PC-3 (cell line): Measurements from ENCODE around the gene CLK2. TPM values are rescaled to one million over a fixed set of nuclear protein-coding genes. Genes with fewer than 3 reads are reported as not detected.
A peak's percentile ranks its signal among the peaks of the same experiment; 100 is the strongest.

Experiments
- ATAC-seq: fragments of 200-7000 bp; cut with Tn5 transposase; 2 replicates; pipeline ENCODE4 v1.9.1; 2020; ENCODE audit warnings: mild to moderate bottlenecking, moderate library complexity
- BruUV-seq: library from RNA; stranded (reverse); fragments of 400-500 nt; replicated peaks from 2 replicates; lab custom pipeline; 2021; lab: Mats Ljungman, UMichigan
- CTCF ChIA-PET: fragments of 300-600 bp; sonication (Branson Sonifier 250); formaldehyde crosslinking; loops from one replicate; lab custom pipeline; 2022; ENCODE audit warnings: antibody characterized with exemption; lab: Charles Lee
- POLR2A ChIA-PET: fragments of 300-600 bp; sonication (Branson Sonifier 250); formaldehyde crosslinking; loops from one replicate; lab custom pipeline; 2022; ENCODE audit warnings: antibody characterized with exemption; ENCODE audit not compliant: unreplicated experiment; lab: Charles Lee
- DNase-seq: peaks from one replicate; pipeline ENCODE4 v3.0.0-alpha.2; 2015
- H2AFZ ChIP-seq: fragments of 300-600 bp; sonication (generic); 2 replicates; pipeline ENCODE4 v1.6.0; 2016; ENCODE audit warnings: antibody characterized with exemption, low read length
- H3F3A ChIP-seq: fragments of 300-600 bp; sonication (generic); one replicate; pipeline ENCODE4 v1.6.0; 2017; ENCODE audit warnings: antibody characterized with exemption, low read length, control low read depth, mild to moderate bottlenecking; ENCODE audit not compliant: unreplicated experiment
- H3K27ac ChIP-seq: fragments of 300-600 bp; sonication (generic); 2 replicates; pipeline ENCODE4 v1.5.1; 2016; ENCODE audit warnings: mild to moderate bottlenecking, low read length
- H3K27me3 ChIP-seq: fragments of 300-600 bp; sonication (generic); 2 replicates; pipeline ENCODE4 v1.6.1; 2016; ENCODE audit warnings: low read length, mixed read lengths
- H3K36me3 ChIP-seq: fragments of 300-600 bp; sonication (generic); 2 replicates; pipeline ENCODE4 v1.6.1; 2016; ENCODE audit warnings: low read depth, mixed run types, low read length, mixed read lengths
- H3K4me1 ChIP-seq: fragments of 300-600 bp; sonication (generic); 2 replicates; pipeline ENCODE4 v1.5.1; 2016; ENCODE audit warnings: low read length; ENCODE audit not compliant: insufficient read depth
- H3K4me2 ChIP-seq: fragments of 300-600 bp; sonication (generic); 2 replicates; pipeline ENCODE4 v1.6.0; 2016; ENCODE audit warnings: low read length
- H3K4me3 ChIP-seq: fragments of 300-600 bp; sonication (generic); 2 replicates; pipeline ENCODE4 v1.5.1; 2016; ENCODE audit warnings: mild to moderate bottlenecking, low read length, mixed read lengths
- H3K79me2 ChIP-seq: fragments of 300-600 bp; sonication (generic); 2 replicates; pipeline ENCODE4 v1.6.1; 2017; ENCODE audit warnings: low read length, mixed read lengths
- H3K9ac ChIP-seq: fragments of 300-600 bp; sonication (generic); 2 replicates; pipeline ENCODE4 v1.6.0; 2016; ENCODE audit warnings: mild to moderate bottlenecking, low read length
- H3K9me2 ChIP-seq: fragments of 300-600 bp; sonication (generic); replicated peaks from 2 replicates; pipeline ENCODE4 v1.6.1; 2016; ENCODE audit warnings: mixed run types, low read length, mixed read lengths
- H3K9me3 ChIP-seq: fragments of 300-600 bp; sonication (generic); 2 replicates; pipeline ENCODE4 v1.6.1; 2016; ENCODE audit warnings: low read length, mixed read lengths
- H4K20me1 ChIP-seq: fragments of 300-600 bp; sonication (generic); 2 replicates; pipeline ENCODE4 v1.6.1; 2016; ENCODE audit warnings: low read length, mixed read lengths
- EZH2 ChIP-seq: fragments of 300-600 bp; sonication (generic); IDR thresholded peaks from one replicate; pipeline ENCODE4 v1.6.1; 2017; ENCODE audit warnings: antibody characterized with exemption, mild to moderate bottlenecking, low read length; ENCODE audit not compliant: unreplicated experiment
- EZH2phosphoT487 ChIP-seq: fragments of 300-600 bp; sonication (generic); IDR thresholded peaks from 2 replicates; pipeline ENCODE4 v1.6.1; 2018; ENCODE audit warnings: mild to moderate bottlenecking, antibody characterized with exemption, low read length, borderline replicate concordance
- intact Hi-C: fragments of 100-400 bp; cut with micrococcal nuclease; formaldehyde crosslinking; loops from 2 replicates; pipeline ENCODE4 v1.9.0; 2023
- total RNA-seq: library from RNA; depleted of rRNA; stranded (reverse); fragments of >200 nt; gene quantifications from 2 replicates; pipeline ENCODE4 v1.2.3, GENCODE V29; 2014
- TF ChIP-seq, protein P1 (sequence below): fragments of 300-600 bp; sonication (generic); conservative IDR thresholded peaks from 2 replicates; pipeline ENCODE4 v1.5.1; 2017; ENCODE audit warnings: antibody characterized with exemption, low read depth, mild to moderate bottlenecking, low read length

CLK2 gene
- total RNA-seq, 1 experiment from 2014 or later = 49.9 TPM

DNA sequence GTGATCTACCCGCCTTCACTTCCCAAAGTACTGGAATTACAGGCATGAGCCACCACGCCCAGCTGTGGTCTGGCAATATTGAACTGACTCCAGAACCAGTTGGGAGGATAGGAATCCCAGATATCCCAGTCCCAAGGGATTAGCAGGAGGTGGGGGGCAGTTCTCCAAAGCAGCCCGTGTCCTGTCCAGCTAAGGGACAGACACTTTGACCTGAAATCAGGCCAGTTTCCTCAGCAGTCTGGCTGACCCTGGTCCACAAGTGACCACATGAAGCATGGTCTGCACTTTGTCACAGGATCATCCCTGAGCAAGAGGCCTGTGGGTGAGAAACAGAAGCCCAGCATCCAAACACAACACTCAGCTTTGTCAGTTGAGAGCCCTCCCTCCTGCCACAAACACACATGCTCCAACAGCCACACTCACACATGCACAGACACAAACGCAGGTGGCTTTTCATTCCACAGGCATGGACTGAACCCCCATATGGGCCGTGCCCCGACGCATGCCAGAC is 32.6 kb upstream of the CLK2 start:
- H3K9ac ChIP-seq = no peak overlapping the region
- H4K20me1 ChIP-seq = no peaks in the 10 kb centered on the region
- H3K4me2 ChIP-seq = no peak overlapping the region
- no peak overlapping the region for H3K27ac ChIP-seq
- no peak for TF ChIP-seq EZH2
- TF ChIP-seq, protein P1, sequence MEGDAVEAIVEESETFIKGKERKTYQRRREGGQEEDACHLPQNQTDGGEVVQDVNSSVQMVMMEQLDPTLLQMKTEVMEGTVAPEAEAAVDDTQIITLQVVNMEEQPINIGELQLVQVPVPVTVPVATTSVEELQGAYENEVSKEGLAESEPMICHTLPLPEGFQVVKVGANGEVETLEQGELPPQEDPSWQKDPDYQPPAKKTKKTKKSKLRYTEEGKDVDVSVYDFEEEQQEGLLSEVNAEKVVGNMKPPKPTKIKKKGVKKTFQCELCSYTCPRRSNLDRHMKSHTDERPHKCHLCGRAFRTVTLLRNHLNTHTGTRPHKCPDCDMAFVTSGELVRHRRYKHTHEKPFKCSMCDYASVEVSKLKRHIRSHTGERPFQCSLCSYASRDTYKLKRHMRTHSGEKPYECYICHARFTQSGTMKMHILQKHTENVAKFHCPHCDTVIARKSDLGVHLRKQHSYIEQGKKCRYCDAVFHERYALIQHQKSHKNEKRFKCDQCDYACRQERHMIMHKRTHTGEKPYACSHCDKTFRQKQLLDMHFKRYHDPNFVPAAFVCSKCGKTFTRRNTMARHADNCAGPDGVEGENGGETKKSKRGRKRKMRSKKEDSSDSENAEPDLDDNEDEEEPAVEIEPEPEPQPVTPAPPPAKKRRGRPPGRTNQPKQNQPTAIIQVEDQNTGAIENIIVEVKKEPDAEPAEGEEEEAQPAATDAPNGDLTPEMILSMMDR = no peak
- no peak for TF ChIP-seq EZH2phosphoT487
- no peak overlapping the region for H2AFZ ChIP-seq
- ChIA-PET POLR2A (no interaction called here), CTCF (interaction anchor here (0.6 kb wide), 1 partner anchor 28 kb away, joined by 3 read pairs; no protein-coding TSS in a partner anchor)
- BruUV-seq = no TSS peak
- H3F3A ChIP-seq = no peaks in the 10 kb centered on the region
- no peaks in the 10 kb centered on the region for H3K9me2 ChIP-seq
- DNase-seq (peak; percentile 25), ATAC-seq (no peak)
- H3K4me1 ChIP-seq = peaks cover 17% of the 10 kb centered on the region; the same call in 1 of the 2 replicates
- peaks cover 8% of the 10 kb centered on the region; the same call in 1 of the 2 replicates for H3K36me3 ChIP-seq
- intact Hi-C loops = no loop called here
- no peaks in the 10 kb centered on the region for H3K27me3 ChIP-seq
- H3K79me2 ChIP-seq = peaks cover 23% of the 10 kb centered on the region
- no peak overlapping the region for H3K4me3 ChIP-seq
- no peaks in the 10 kb centered on the region for H3K9me3 ChIP-seq

DNA sequence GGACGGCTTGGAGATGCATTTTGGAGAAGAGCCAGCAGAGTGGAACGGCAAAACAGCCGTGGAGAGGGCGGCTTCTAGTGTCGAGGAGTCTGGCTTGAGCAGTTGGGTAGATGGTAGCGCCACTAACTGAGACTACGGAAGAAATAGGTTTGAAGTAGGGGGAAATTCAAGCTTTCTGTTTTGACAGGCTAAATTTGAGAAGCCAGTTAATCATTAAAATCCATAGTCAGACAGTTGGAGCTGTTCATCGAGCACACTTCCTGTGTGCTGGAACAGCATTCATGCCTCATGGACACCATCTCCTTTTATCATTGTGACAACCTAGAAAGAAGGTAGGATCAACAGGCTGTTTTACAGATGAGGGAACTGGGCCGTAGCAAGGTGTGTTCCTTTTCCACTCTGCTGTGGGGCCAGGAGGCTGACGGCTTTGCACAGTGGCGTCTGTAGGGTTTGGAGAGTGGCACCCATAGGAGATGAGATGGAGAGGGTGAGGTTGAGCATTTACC is 31.3 kb upstream of the CLK2 start:
- no peak overlapping the region for H3K27ac ChIP-seq
- ChIA-PET POLR2A (no interaction called here), CTCF (no interaction called here)
- peaks cover 10% of the 10 kb centered on the region for H3K79me2 ChIP-seq
- H3K36me3 ChIP-seq = no peaks in the 10 kb centered on the region
- intact Hi-C loops = no loop called here
- H3K4me2 ChIP-seq = no peak overlapping the region
- ATAC-seq (no peak), DNase-seq (no peak)
- H2AFZ ChIP-seq = no peak overlapping the region
- peaks cover 11% of the 10 kb centered on the region; the same call in 1 of the 2 replicates for H3K4me1 ChIP-seq
- no peak overlapping the region for H3K9ac ChIP-seq
- H3F3A ChIP-seq = no peaks in the 10 kb centered on the region
- H3K27me3 ChIP-seq = no peaks in the 10 kb centered on the region
- H3K9me2 ChIP-seq = no peaks in the 10 kb centered on the region
- H4K20me1 ChIP-seq = no peaks in the 10 kb centered on the region
- BruUV-seq = no TSS peak
- H3K4me3 ChIP-seq = no peak overlapping the region
- H3K9me3 ChIP-seq = no peaks in the 10 kb centered on the region
- TF ChIP-seq EZH2phosphoT487 = no peak

DNA sequence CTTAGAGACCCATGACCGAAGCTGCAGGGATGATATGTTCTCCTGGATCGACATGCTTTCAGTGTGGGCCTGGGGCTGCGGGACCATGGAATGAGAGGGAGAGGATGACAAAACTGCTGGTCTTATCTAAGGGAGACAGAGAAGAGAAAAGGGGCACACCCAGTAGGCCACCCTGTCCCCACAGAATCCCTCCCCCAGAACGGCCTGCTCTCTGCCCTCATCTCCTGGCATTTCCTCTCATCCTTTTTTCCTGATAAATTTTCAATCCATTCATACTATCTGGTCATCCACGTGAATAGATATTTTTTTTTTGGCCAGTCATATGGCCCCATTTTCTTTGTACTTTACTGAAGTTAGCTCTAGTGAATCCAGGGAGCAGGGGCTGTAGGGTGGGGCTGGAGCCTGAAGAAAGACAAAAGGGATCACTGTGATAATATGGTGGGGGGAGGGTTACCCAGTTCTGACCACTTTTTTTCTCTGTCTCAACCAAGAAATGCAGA is 28.1 kb upstream of the CLK2 start, which contains the start of gene PKLR:
PKLR (minus strand) TSS at position 97 of the 500 bp plus-strand sequence; CDS start at position 54, 43 bp downstream.
- POLR2A ChIA-PET = interaction anchor here (0.6 kb wide), 1 partner anchor 401 kb away, joined by 4 read pairs; no protein-coding TSS in a partner anchor
- Histone ChIP-seq H3K27ac (no peak within 1 kb of the TSS), H4K20me1 (no peaks in the 10 kb centered on the region), H3K9ac (no peak within 1 kb of the TSS), H3K36me3 (no peaks in the 10 kb centered on the region), H3K4me2 (no peak within 1 kb of the TSS), H3F3A (no peaks in the 10 kb centered on the region), H3K79me2 (no peaks in the 10 kb centered on the region), H3K9me2 (no peaks in the 10 kb centered on the region), H3K9me3 (no peaks in the 10 kb centered on the region), H3K4me1 (peaks cover 4% of the 10 kb centered on the region; the same call in 1 of the 2 replicates), H3K4me3 (no peak within 1 kb of the TSS), H2AFZ (no peak within 1 kb of the TSS), H3K27me3 (no peaks in the 10 kb centered on the region)
- intact Hi-C loops = no loop called here
- TF ChIP-seq EZH2phosphoT487 (no peak), EZH2 (no peak)
- TF ChIP-seq, protein P1 = no peak
- ATAC-seq (no peak), DNase-seq (no peak)
- no TSS peak for BruUV-seq
- CTCF ChIA-PET = no interaction called here
